ENCODE measurements around the gene LAMB1. TPM values are rescaled to one million over a fixed set of nuclear protein-coding genes. Genes with fewer than 3 reads are reported as not detected.

The LAMB1 gene
- total RNA-seq, 4 donors from 2014 or later = 406 to 668 (median 535) TPM

GRCh38 chr7:108000875-108001763, 1.8 kb downstream of the LAMB1 start:
- no peak for DNase-seq (ENCODE audit: low spot score)
- TF ChIP-seq CTCF (IDR thresholded peaks at IDR 0.05) = no peak
- no peak for ATAC-seq (ENCODE audit: low FRiP score)

GRCh38 chr7:107999779-108000560, 3.0 kb downstream of the LAMB1 start:
- DNase-seq (ENCODE audit: low spot score) (no peak), ATAC-seq (ENCODE audit: low FRiP score) (no peak)
- no peak for TF ChIP-seq CTCF (IDR thresholded peaks at IDR 0.05)

- TF ChIP-seq CTCF (IDR thresholded peaks at IDR 0.05) = no peak
- ATAC-seq (ENCODE audit: low FRiP score) = no peak
- no peak for DNase-seq (ENCODE audit: low spot score)
Observed at GRCh38 chr7:107998660-107999480, 4.1 kb downstream of the LAMB1 start.

- ATAC-seq (ENCODE audit: low FRiP score) = no peak
- TF ChIP-seq CTCF (IDR thresholded peaks at IDR 0.05) = no peak
Observed at GRCh38 chr7:107998150-107998549, 4.8 kb downstream of the LAMB1 start.

GRCh38 chr7:107996072-107996882, 6.7 kb downstream of the LAMB1 start:
- no peak for TF ChIP-seq CTCF (IDR thresholded peaks at IDR 0.05)
- no peak for DNase-seq (ENCODE audit: low spot score)
- ATAC-seq (ENCODE audit: low FRiP score) = no peak

More at GRCh38 chr7:107998150-107998549, 4.8 kb downstream of the LAMB1 start:
- DNase-seq (ENCODE audit: low spot score) = no peak
